H1 (cell line): Measurements from ENCODE around the gene GALNT6.
A peak's percentile ranks its signal among the peaks of the same experiment; 100 is the strongest.

Experiments
- KDM5A ChIP-seq: fragments of 200-600 bp; IDR thresholded peaks from 2 replicates; pipeline ENCODE4 v1.7.1; 2012; ENCODE audit warnings: mild to moderate bottlenecking, low read length, inconsistent platforms, mixed read lengths
- PHF8 ChIP-seq: fragments of 200-600 bp; sonication (generic); conservative IDR thresholded peaks from 2 replicates; pipeline ENCODE4 v1.7.1; 2012; ENCODE audit warnings: low read depth, mild to moderate bottlenecking, inconsistent platforms, low read length, moderate library complexity
- RAD21 ChIP-seq, 2 experiments: IDR thresholded peaks in 1 of 2; conservative IDR thresholded peaks in 1 of 2; 2 replicates each; pipeline ENCODE4 v1.6.1; 2011; ENCODE audit warnings: low read depth in 2 of 2, low read length in 2 of 2, improper control_type of control experiment in 1 of 2, inconsistent platforms in 1 of 2, mild to moderate bottlenecking in 1 of 2, moderate library complexity in 1 of 2
- TCF12 ChIP-seq: IDR thresholded peaks from 2 replicates; pipeline ENCODE4 v1.6.1; 2011; ENCODE audit warnings: low read depth, mild to moderate bottlenecking, low read length
- TF ChIP-seq, protein P1 (sequence below), 3 experiments: IDR thresholded peaks; 1 replicate in 2 of 3; 2 replicates in 1 of 3; pipeline versions ENCODE4 v1.5.1 to v1.6.1; 2011; ENCODE audit warnings: low read length in 3 of 3, mild to moderate bottlenecking in 3 of 3, inconsistent platforms in 2 of 3, low read depth in 1 of 3, moderate library complexity in 1 of 3; ENCODE audit not compliant: insufficient read depth in 1 of 3; ENCODE audit errors: control extremely low read depth in 1 of 3

- TF ChIP-seq, protein P1, sequence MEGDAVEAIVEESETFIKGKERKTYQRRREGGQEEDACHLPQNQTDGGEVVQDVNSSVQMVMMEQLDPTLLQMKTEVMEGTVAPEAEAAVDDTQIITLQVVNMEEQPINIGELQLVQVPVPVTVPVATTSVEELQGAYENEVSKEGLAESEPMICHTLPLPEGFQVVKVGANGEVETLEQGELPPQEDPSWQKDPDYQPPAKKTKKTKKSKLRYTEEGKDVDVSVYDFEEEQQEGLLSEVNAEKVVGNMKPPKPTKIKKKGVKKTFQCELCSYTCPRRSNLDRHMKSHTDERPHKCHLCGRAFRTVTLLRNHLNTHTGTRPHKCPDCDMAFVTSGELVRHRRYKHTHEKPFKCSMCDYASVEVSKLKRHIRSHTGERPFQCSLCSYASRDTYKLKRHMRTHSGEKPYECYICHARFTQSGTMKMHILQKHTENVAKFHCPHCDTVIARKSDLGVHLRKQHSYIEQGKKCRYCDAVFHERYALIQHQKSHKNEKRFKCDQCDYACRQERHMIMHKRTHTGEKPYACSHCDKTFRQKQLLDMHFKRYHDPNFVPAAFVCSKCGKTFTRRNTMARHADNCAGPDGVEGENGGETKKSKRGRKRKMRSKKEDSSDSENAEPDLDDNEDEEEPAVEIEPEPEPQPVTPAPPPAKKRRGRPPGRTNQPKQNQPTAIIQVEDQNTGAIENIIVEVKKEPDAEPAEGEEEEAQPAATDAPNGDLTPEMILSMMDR (IDR thresholded peaks at IDR 0.05; ENCODE audit: control extremely low read depth in 1 of 3, insufficient read depth in 1 of 3, low read depth in 1 of 3, low read length in 3 of 3), result peak in 2 of 3 experiments; percentile 33 to 49; a peak in 2 of 4 replicates
- TF ChIP-seq RAD21 (IDR thresholded peaks at IDR 0.05 in 1 of 2, conservative IDR thresholded peaks at IDR 0.05 in 1 of 2; ENCODE audit: low read depth in 2 of 2, low read length in 2 of 2) (peak in 1 of 2 experiments; percentile 36; a peak in 1 of 4 replicates), KDM5A (no peak), TCF12 (no peak), PHF8 (no peak)
Observed at GRCh38 chr12:51377099-51377984, 13.9 kb downstream of the GALNT6 start.
